MM.1S (cell line): ENCODE measurements around the gene FAM219A.
A peak's percentile ranks its signal among the peaks of the same experiment; 100 is the strongest.

Experiments used
- DNase-seq: peaks from one replicate; pipeline ENCODE4 v3.0.0-alpha.2; 2015
- H2AFZ ChIP-seq: fragments of 300-600 bp; sonication (generic); 2 replicates; pipeline ENCODE4 v1.6.0; 2016; ENCODE audit warnings: antibody characterized with exemption, low read length
- H3F3A ChIP-seq: fragments of 300-600 bp; sonication (generic); 2 replicates; pipeline ENCODE4 v1.6.1; 2016; ENCODE audit warnings: mild to moderate bottlenecking, antibody characterized with exemption, low read length, moderate library complexity, mixed read lengths; ENCODE audit not compliant: insufficient read depth
- H3K27ac ChIP-seq: fragments of 300-600 bp; sonication (generic); 2 replicates; pipeline ENCODE4 v1.5.1; 2016; ENCODE audit warnings: mild to moderate bottlenecking, low read length
- H3K27me3 ChIP-seq: fragments of 300-600 bp; sonication (generic); replicated peaks from 2 replicates; pipeline ENCODE4 v1.6.0; 2016; ENCODE audit warnings: low read length; ENCODE audit not compliant: insufficient read depth
- H3K36me3 ChIP-seq: fragments of 300-600 bp; sonication (generic); replicated peaks from 2 replicates; pipeline ENCODE4 v1.6.1; 2016; ENCODE audit warnings: mild to moderate bottlenecking, low read length, mixed read lengths; ENCODE audit not compliant: insufficient read depth
- H3K4me1 ChIP-seq: fragments of 300-600 bp; sonication (generic); 2 replicates; pipeline ENCODE4 v1.6.1; 2016; ENCODE audit warnings: low read length, mixed read lengths
- H3K4me2 ChIP-seq: fragments of 300-600 bp; sonication (generic); 2 replicates; pipeline ENCODE4 v1.6.0; 2016; ENCODE audit warnings: low read depth, low read length
- H3K4me3 ChIP-seq: fragments of 300-600 bp; sonication (generic); 2 replicates; pipeline ENCODE4 v1.5.1; 2016; ENCODE audit warnings: low read length, mixed read lengths
- H3K79me2 ChIP-seq: fragments of 300-600 bp; sonication (generic); 2 replicates; pipeline ENCODE4 v1.6.1; 2016; ENCODE audit warnings: mixed run types, low read length, mixed read lengths
- H3K9ac ChIP-seq: fragments of 300-600 bp; sonication (generic); 2 replicates; pipeline ENCODE4 v1.6.1; 2016; ENCODE audit warnings: low read length, mixed read lengths
- H3K9me2 ChIP-seq: fragments of 300-600 bp; sonication (generic); replicated peaks from 2 replicates; pipeline ENCODE4 v1.6.1; 2016; ENCODE audit warnings: mild to moderate bottlenecking, low read length, mixed read lengths; ENCODE audit not compliant: insufficient read depth
- H3K9me3 ChIP-seq: fragments of 300-600 bp; sonication (generic); replicated peaks from 2 replicates; pipeline ENCODE4 v1.6.1; 2016; ENCODE audit warnings: mild to moderate bottlenecking, low read length, mixed read lengths; ENCODE audit not compliant: insufficient read depth
- H4K20me1 ChIP-seq: fragments of 300-600 bp; sonication (generic); 2 replicates; pipeline ENCODE4 v1.6.1; 2016; ENCODE audit warnings: mild to moderate bottlenecking, low read length, moderate library complexity, mixed read lengths; ENCODE audit not compliant: insufficient read depth
- CTCF ChIP-seq: fragments of 300-600 bp; sonication (generic); IDR thresholded peaks from 2 replicates; pipeline ENCODE4 v1.5.1; 2016; ENCODE audit warnings: antibody characterized with exemption, low read length, mixed read lengths
- EZH2 ChIP-seq: fragments of 300-600 bp; sonication (generic); optimal IDR thresholded peaks from 2 replicates; pipeline ENCODE3; 2017; ENCODE audit warnings: low read depth, mild to moderate bottlenecking, antibody characterized with exemption, low read length, mixed read lengths
- EZH2phosphoT487 ChIP-seq: fragments of 300-600 bp; sonication (generic); IDR thresholded peaks from 2 replicates; pipeline ENCODE4 v1.6.1; 2018; ENCODE audit warnings: antibody characterized with exemption, low read length

FAM219A gene

DNA sequence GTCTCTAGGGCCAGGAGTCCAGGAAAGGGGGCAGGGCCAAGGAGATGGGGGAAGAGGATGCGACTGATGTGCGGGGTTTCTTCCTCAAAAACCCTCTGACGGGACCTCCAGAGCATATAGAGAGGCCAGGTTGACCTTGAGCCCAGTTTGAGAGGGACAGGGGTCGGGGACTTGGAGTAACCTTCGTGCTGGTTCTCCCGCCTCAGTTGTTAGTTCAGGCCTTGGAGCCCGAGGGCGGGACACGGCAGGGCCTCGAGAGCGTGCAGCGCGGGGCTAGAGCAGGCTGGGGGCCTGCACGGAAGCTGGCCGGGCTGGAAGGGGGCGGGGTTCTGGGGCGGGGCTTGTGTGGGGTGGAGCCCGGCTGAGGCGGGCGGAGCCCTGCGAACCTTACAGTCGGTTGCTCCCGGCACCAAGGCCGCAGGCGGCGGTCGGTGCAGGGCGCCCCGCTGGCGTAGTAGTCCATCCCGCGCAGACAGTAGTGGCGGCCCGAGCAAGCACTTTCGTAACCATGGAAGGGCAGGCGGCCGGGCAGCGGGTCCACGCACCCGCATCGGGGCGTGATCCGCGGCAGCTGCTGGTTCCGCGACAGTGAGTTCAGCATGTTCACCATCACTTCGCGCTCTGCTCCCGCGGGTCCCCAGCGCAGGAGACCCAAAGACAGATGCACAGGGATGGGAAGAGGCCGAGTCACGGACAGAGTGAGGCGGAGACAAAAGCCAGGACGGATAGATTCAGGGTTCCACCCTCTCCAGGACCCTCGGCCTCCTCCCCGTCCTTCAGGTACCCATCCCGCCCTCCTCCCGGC is 77.7 kb downstream of the FAM219A start:
- Histone ChIP-seq H2AFZ (peak overlapping the region; percentile 91), H3F3A (no peaks in the 10 kb centered on the region; the same call in 1 of the 2 replicates), H3K4me3 (peak overlapping the region; percentile 73), H3K4me2 (peak overlapping the region; percentile 99), H3K9me3 (no peaks in the 10 kb centered on the region), H3K36me3 (no peaks in the 10 kb centered on the region), H3K4me1 (peaks cover 14% of the 10 kb centered on the region), H3K9ac (peak overlapping the region; percentile 43; the same call in 1 of the 2 replicates), H3K79me2 (no peaks in the 10 kb centered on the region), H3K27me3 (no peaks in the 10 kb centered on the region), H3K9me2 (no peaks in the 10 kb centered on the region), H3K27ac (no peak overlapping the region), H4K20me1 (no peaks in the 10 kb centered on the region)
- no peak for TF ChIP-seq EZH2
- TF ChIP-seq EZH2phosphoT487: no peak
- DNase-seq: peak; percentile 68

DNA sequence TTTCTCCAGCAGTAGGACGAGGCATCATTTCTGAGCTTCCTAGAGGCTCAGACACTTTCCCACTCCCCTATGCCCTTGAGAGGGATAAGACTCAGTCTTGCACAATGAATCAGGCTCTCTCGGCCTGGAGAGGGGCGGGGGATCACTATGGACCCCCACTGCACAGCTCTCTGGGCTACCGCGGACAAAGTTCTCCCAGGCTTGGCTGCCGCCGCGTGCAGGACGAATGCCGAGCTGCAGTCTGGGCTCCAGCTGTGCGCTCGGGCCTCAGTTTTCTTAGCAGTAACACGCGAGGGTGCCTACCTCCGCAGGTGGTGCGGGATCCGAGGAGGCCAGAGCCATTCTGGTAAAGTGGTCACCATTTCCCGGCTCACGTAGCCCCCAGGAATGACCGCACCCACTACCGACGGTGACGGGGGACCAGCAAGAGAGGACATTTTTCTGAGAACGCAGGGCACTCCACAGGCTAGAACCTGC is 78.3 kb downstream of the FAM219A start:
- no peaks in the 10 kb centered on the region for H4K20me1 ChIP-seq
- H2AFZ ChIP-seq: peak overlapping the region; percentile 91
- no peak overlapping the region for H3K9ac ChIP-seq
- TF ChIP-seq EZH2phosphoT487: no peak
- no peak for TF ChIP-seq CTCF
- TF ChIP-seq EZH2: no peak
- no peaks in the 10 kb centered on the region; the same call in 1 of the 2 replicates for H3F3A ChIP-seq
- peak; percentile 22 for DNase-seq
- no peaks in the 10 kb centered on the region for H3K9me3 ChIP-seq
- peak overlapping the region; percentile 99 for H3K4me2 ChIP-seq
- no peaks in the 10 kb centered on the region for H3K9me2 ChIP-seq
- H3K4me1 ChIP-seq: peaks cover 14% of the 10 kb centered on the region
- peak overlapping the region; percentile 67 for H3K4me3 ChIP-seq
- H3K36me3 ChIP-seq: no peaks in the 10 kb centered on the region
- H3K27me3 ChIP-seq: no peaks in the 10 kb centered on the region
- no peaks in the 10 kb centered on the region for H3K79me2 ChIP-seq
- H3K27ac ChIP-seq: no peak overlapping the region

DNA sequence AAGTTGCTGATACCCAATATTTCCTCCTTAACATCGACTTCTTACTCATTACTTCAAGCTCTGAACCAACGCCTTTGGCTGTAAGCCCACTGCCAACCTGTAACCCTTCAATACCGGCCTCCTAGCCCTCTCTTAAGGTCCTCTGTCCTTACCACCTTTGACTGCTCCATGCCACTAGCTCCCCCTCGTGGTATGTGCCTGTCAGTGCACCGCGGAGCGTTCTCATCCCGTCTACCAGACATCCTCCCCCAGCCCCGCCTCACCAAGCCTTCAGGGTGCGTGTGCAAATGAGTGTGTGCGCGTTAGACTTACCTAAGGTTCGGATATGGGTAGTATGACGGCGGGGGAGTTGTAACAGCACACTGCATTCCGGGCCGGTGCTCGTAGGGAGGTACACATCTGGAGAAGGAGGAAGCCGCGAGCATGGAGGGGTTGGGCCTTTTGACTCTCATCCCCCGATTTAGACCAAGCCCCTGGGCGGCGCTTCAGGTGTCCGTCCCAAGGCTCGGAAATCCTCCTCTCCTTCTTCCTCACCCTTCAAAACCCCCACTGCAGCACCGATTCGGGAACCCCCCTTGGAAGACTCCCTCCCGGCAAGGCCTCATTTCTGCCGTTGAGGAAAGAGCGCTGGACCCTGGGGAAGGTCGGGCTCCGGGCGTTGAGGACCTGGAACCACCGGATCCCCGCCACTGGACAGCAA is 78.9 kb downstream of the FAM219A start:
- peak; percentile 84 for DNase-seq
- H3K79me2 ChIP-seq: no peaks in the 10 kb centered on the region
- TF ChIP-seq EZH2 (no peak), EZH2phosphoT487 (no peak), CTCF (peak; percentile 99)
- H3K36me3 ChIP-seq: no peaks in the 10 kb centered on the region
- no peaks in the 10 kb centered on the region for H3K27me3 ChIP-seq
- peak overlapping the region; percentile 91 for H2AFZ ChIP-seq
- peak overlapping the region; percentile 99 for H3K4me2 ChIP-seq
- no peaks in the 10 kb centered on the region; the same call in 1 of the 2 replicates for H3F3A ChIP-seq
- H3K9ac ChIP-seq: peak overlapping the region; percentile 14; the same call in 1 of the 2 replicates
- no peaks in the 10 kb centered on the region for H4K20me1 ChIP-seq
- no peaks in the 10 kb centered on the region for H3K9me2 ChIP-seq
- H3K9me3 ChIP-seq: no peaks in the 10 kb centered on the region
- H3K4me1 ChIP-seq: peaks cover 14% of the 10 kb centered on the region
- no peak overlapping the region for H3K27ac ChIP-seq
- peak overlapping the region; percentile 67 for H3K4me3 ChIP-seq
